ENCODE measurements around the gene SRD5A1. TPM values are rescaled to one million over a fixed set of nuclear protein-coding genes. Genes with fewer than 3 reads are reported as not detected.
A peak's percentile ranks its signal among the peaks of the same experiment; 100 is the strongest.

SRD5A1 gene
- total RNA-seq, 6 experiments from 2014 or later: 24.0 to 28.5 (median 26.6) TPM

GRCh38 chr5:6700685-6701355 is 67.6 kb downstream of the SRD5A1 start:
- TF ChIP-seq CTCF (IDR thresholded peaks at IDR 0.05): no peak
- Mint-ChIP-seq H3K9me3 (no peaks in the 10 kb centered on the region), H3K27ac (no peak overlapping the region), H3K27me3 (ENCODE audit: insufficient read depth) (peaks cover 4% of the 10 kb centered on the region), H3K36me3 (ENCODE audit: low read depth) (peaks cover 5% of the 10 kb centered on the region; the same call in 1 of the 2 replicates), H3K4me3 (no peak overlapping the region), H3K4me1 (ENCODE audit: low read depth) (peaks cover 25% of the 10 kb centered on the region)
- no peak for DNase-seq

DNA sequence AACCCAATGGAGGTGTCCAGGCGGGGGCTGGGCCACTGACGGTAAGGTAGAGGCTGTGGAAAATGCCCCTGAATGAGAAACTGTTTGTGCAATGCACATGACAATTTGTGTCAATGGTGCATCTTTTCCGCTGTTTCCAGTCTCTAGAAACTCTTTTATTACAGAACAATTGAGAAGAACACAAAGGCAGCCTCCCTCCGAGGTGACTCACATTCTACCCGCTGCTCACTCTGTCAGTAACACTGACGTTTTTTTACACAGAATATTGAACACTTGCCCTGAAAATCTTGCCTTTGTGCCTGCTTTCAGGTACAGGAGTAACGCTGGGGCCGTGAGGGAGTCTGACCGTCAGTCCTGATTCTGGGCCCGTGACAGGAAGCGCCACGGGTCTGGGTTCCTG is 68.3 kb downstream of the SRD5A1 start:
- TF ChIP-seq CTCF (IDR thresholded peaks at IDR 0.05): no peak
- DNase-seq: no peak
- Mint-ChIP-seq H3K4me1 (ENCODE audit: low read depth) (peaks cover 32% of the 10 kb centered on the region), H3K27ac (no peak overlapping the region), H3K27me3 (ENCODE audit: insufficient read depth) (peaks cover 4% of the 10 kb centered on the region), H3K4me3 (no peak overlapping the region), H3K9me3 (no peaks in the 10 kb centered on the region), H3K36me3 (ENCODE audit: low read depth) (peaks cover 5% of the 10 kb centered on the region; the same call in 1 of the 2 replicates)

DNA sequence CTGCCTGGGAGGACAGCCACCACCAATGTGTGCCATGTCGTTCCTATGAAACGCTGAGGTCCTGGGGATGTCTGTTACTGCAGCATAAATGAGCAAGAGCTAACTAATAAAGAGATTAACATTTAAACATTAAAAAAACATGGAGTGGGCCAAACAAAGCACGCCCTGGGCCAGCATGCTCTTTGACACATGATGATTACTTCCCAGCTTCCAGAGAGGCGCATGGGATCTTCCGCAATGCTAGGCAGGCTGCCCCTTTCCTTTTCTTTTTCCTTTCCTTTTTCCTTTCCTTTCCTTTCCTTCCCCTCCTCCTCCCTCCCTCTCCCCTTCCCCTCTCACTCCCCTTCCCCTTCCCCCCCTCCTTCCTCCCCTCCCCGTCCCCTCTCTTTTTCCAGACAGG is 69.4 kb downstream of the SRD5A1 start:
- Mint-ChIP-seq H3K4me3 (no peak overlapping the region), H3K9me3 (peaks cover 4% of the 10 kb centered on the region; the same call in 1 of the 2 replicates), H3K4me1 (ENCODE audit: low read depth) (peaks cover 43% of the 10 kb centered on the region), H3K27ac (no peak overlapping the region), H3K27me3 (ENCODE audit: insufficient read depth) (peaks cover 7% of the 10 kb centered on the region), H3K36me3 (ENCODE audit: low read depth) (peaks cover 9% of the 10 kb centered on the region)
- TF ChIP-seq CTCF (IDR thresholded peaks at IDR 0.05): no peak
- no peak for DNase-seq

GRCh38 chr5:6703806-6704205 is 70.6 kb downstream of the SRD5A1 start:
- DNase-seq: peak; percentile 32
- Mint-ChIP-seq H3K27ac (peak overlapping the region; percentile 99), H3K4me1 (ENCODE audit: low read depth) (peaks cover 44% of the 10 kb centered on the region), H3K36me3 (ENCODE audit: low read depth) (peaks cover 9% of the 10 kb centered on the region), H3K4me3 (peak overlapping the region; percentile 83), H3K9me3 (peaks cover 4% of the 10 kb centered on the region; the same call in 1 of the 2 replicates), H3K27me3 (ENCODE audit: insufficient read depth) (peaks cover 7% of the 10 kb centered on the region)
- no peak for TF ChIP-seq CTCF (IDR thresholded peaks at IDR 0.05)

DNA sequence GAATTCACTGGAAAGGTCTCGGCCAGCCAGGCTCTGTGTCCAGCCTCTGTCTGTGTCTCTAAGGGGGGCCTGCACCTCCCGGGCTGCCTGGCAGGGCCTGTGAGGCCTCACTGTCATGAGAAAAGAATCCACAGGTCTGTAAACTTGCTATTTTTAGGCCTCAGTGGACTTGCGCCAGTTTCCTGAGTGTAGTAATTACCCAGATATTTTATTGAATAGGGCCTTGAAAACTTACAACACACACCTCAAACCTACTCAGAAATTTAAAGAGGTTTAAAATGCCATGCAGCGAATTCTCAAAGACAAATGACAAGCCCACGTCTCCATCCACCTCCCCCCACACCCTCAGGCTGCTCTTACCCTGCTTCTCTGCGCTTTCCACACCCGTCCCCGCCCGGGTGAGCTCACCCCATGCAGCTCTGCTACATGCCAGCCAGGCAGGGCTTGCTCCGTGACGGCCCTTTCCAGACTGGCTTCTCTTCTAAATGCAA is 71.2 kb downstream of the SRD5A1 start:
- peak overlapping the region; percentile 83 for H3K4me3 Mint-ChIP-seq
- peaks cover 44% of the 10 kb centered on the region for H3K4me1 Mint-ChIP-seq (ENCODE audit: low read depth)
- H3K27ac Mint-ChIP-seq: peak overlapping the region; percentile 99
- peak; percentile 93 for DNase-seq
- peaks cover 7% of the 10 kb centered on the region for H3K27me3 Mint-ChIP-seq (ENCODE audit: insufficient read depth)
- TF ChIP-seq CTCF (IDR thresholded peaks at IDR 0.05): no peak
- peaks cover 4% of the 10 kb centered on the region; the same call in 1 of the 2 replicates for H3K9me3 Mint-ChIP-seq
- peaks cover 9% of the 10 kb centered on the region for H3K36me3 Mint-ChIP-seq (ENCODE audit: low read depth)
